HepG2 (cell line): ENCODE data around the gene S100P. TPM values are rescaled to one million over a fixed set of nuclear protein-coding genes. Genes with fewer than 3 reads are reported as not detected.
A peak's percentile ranks its signal among the peaks of the same experiment; 100 is the strongest.

Experiments
- GPBP1L1 ChIP-seq: sonication (generic); formaldehyde crosslinking; IDR thresholded peaks from 2 replicates; pipeline ENCODE4 v1.5.0; 2020; ENCODE audit warnings: mild to moderate bottlenecking, missing genetic modification reagents
- MAZ ChIP-seq, 2 experiments: sonication (generic) in 1 of 2; formaldehyde crosslinking in 1 of 2; IDR thresholded peaks; 2 replicates each; pipeline versions ENCODE4 v1.5.0 to v1.6.1; 2012 to 2020; ENCODE audit warnings: low read depth in 2 of 2, mild to moderate bottlenecking in 2 of 2, borderline replicate concordance in 1 of 2, improper control_type of control experiment in 1 of 2, low read length in 1 of 2, missing genetic modification reagents in 1 of 2, moderate library complexity in 1 of 2
- REPIN1 ChIP-seq: sonication (generic); formaldehyde crosslinking; IDR thresholded peaks from 2 replicates; pipeline ENCODE4 v1.8.0; 2022; ENCODE audit warnings: missing genetic modification reagents, low read depth, mild to moderate bottlenecking, borderline replicate concordance
- RNF2 ChIP-seq: fragments of 450-650 bp; conservative IDR thresholded peaks from 2 replicates; pipeline ENCODE4 v1.6.1; 2016; ENCODE audit warnings: low read depth
- SMARCE1 ChIP-seq: fragments of 450-650 bp; IDR thresholded peaks from 2 replicates; pipeline ENCODE4 v1.6.1; 2017; ENCODE audit warnings: borderline replicate concordance
- SRF ChIP-seq: IDR thresholded peaks from 2 replicates; pipeline ENCODE4 v1.6.1; 2011; ENCODE audit warnings: mild to moderate bottlenecking, low read depth, low read length, moderate library complexity
- ZNF101 ChIP-seq: sonication (generic); formaldehyde crosslinking; IDR thresholded peaks from 2 replicates; pipeline ENCODE4 v1.4.0; 2020; ENCODE audit warnings: mild to moderate bottlenecking, low read depth, missing genetic modification reagents, borderline replicate concordance
- ZNF296 ChIP-seq: sonication (generic); formaldehyde crosslinking; conservative IDR thresholded peaks from 2 replicates; pipeline ENCODE4 v1.5.0; 2020; ENCODE audit warnings: mild to moderate bottlenecking, missing genetic modification reagents
- ZNF574 ChIP-seq: sonication (generic); formaldehyde crosslinking; IDR thresholded peaks from 2 replicates; pipeline ENCODE4 v1.4.0; 2020; ENCODE audit warnings: missing genetic modification reagents
- ZNF607 ChIP-seq: sonication (generic); formaldehyde crosslinking; IDR thresholded peaks from 2 replicates; pipeline ENCODE4 v1.5.1; 2020; ENCODE audit warnings: missing genetic modification reagents, mild to moderate bottlenecking, borderline replicate concordance
- ZNF670 ChIP-seq: sonication (generic); formaldehyde crosslinking; IDR thresholded peaks from 2 replicates; pipeline ENCODE4 v1.8.0; 2022; ENCODE audit warnings: mild to moderate bottlenecking, missing genetic modification reagents, borderline replicate concordance
- ZNF761 ChIP-seq: sonication (generic); formaldehyde crosslinking; conservative IDR thresholded peaks from 2 replicates; pipeline ENCODE4 v1.4.0; 2020; ENCODE audit warnings: mild to moderate bottlenecking, missing genetic modification reagents
- polyA plus RNA-seq, 8 experiments: library from polyadenylated mRNA; depleted of rRNA in 3 of 8; stranded (reverse) in 7 of 8; unstranded in 1 of 8; fragments of >200 nt; fragmentation: Illumina TruSeq in 4 of 8; extraction: Trizol in 4 of 8; gene quantifications; 2 replicates each; pipeline versions ENCODE4 v1.2.1 to v1.2.3, GENCODE V29; 2011 to 2016; ENCODE audit warnings: low read depth in 4 of 8, missing spikeins in 1 of 8, mixed read lengths in 1 of 8; ENCODE audit not compliant: insufficient read depth in 1 of 8
- total RNA-seq, 5 experiments: library from RNA; depleted of rRNA; stranded (reverse); fragments of >200 nt; fragmentation: Illumina TruSeq; extraction: Trizol; gene quantifications; 2 replicates each; pipeline ENCODE4 v1.2.3, GENCODE V29; 2016; ENCODE audit warnings: low read depth in 1 of 5
- TF ChIP-seq, protein P1 (sequence below): sonication (generic); formaldehyde crosslinking; IDR thresholded peaks from 2 replicates; pipeline ENCODE4 v1.4.0; 2020; ENCODE audit warnings: missing genetic modification reagents, borderline replicate concordance
- TF ChIP-seq, protein P2 (sequence below): sonication (generic); formaldehyde crosslinking; IDR thresholded peaks from 2 replicates; pipeline ENCODE4 v1.5.0; 2020; ENCODE audit warnings: missing genetic modification reagents

Gene S100P
- total and polyA plus RNA-seq, 2 of the 13 experiments (the other 11 are each of a cell fraction or from before 2014, with no cell fraction given) = 278 to 1,649 TPM

DNA sequence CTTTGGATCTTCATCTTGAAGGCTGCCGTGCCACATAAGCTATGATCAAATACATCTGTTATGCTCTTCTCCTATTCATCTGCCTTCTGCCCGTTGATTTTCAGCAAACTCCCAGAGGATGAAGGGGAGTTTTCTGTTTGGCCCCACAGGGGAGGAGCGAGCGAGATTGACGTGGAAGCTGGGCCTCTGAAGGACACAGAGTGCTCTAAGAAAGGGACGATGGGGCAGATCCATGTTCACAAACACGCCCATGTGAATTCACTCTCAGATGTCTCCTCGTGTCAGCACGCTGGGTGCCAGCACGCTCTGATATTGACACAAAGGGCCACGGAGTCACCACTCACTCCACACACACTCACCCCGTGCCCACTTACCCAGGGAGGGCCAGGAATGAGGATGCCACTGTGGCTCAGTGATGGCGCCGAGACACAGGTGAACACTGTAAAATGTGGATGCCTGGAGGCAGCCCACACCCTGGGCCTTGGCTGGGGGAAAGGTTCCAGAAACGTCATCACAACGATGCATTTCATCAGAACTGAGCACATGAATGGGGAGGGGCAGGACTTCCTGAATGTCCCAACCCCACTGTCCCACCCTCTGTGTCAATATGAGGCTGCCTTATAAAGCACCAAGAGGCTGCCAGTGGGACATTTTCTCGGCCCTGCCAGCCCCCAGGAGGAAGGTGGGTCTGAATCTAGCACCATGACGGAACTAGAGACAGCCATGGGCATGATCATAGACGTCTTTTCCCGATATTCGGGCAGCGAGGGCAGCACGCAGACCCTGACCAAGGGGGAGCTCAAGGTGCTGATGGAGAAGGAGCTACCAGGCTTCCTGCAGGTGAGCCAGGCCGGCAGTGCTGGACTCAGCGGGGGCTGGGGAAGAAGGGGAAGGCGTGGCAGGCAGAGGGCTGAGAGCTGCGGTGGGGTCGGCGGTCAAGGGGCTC, at the start of gene S100P (continued):
- TF ChIP-seq ZNF607 (CRISPR knock-in tag) = peak; percentile 82; the same call in 1 of the 2 replicates
- no peak for TF ChIP-seq ZNF296 (CRISPR knock-in tag)
- peak; percentile 44; the same call in 1 of the 2 replicates for TF ChIP-seq MAZ (IDR thresholded peaks at IDR 0.05; ENCODE audit: borderline replicate concordance, low read depth, low read length)
- TF ChIP-seq MAZ (CRISPR knock-in tag; IDR thresholded peaks at IDR 0.05; ENCODE audit: low read depth) = peak; percentile 87
- no peak for TF ChIP-seq REPIN1 (CRISPR knock-in tag)
- TF ChIP-seq, protein P1, sequence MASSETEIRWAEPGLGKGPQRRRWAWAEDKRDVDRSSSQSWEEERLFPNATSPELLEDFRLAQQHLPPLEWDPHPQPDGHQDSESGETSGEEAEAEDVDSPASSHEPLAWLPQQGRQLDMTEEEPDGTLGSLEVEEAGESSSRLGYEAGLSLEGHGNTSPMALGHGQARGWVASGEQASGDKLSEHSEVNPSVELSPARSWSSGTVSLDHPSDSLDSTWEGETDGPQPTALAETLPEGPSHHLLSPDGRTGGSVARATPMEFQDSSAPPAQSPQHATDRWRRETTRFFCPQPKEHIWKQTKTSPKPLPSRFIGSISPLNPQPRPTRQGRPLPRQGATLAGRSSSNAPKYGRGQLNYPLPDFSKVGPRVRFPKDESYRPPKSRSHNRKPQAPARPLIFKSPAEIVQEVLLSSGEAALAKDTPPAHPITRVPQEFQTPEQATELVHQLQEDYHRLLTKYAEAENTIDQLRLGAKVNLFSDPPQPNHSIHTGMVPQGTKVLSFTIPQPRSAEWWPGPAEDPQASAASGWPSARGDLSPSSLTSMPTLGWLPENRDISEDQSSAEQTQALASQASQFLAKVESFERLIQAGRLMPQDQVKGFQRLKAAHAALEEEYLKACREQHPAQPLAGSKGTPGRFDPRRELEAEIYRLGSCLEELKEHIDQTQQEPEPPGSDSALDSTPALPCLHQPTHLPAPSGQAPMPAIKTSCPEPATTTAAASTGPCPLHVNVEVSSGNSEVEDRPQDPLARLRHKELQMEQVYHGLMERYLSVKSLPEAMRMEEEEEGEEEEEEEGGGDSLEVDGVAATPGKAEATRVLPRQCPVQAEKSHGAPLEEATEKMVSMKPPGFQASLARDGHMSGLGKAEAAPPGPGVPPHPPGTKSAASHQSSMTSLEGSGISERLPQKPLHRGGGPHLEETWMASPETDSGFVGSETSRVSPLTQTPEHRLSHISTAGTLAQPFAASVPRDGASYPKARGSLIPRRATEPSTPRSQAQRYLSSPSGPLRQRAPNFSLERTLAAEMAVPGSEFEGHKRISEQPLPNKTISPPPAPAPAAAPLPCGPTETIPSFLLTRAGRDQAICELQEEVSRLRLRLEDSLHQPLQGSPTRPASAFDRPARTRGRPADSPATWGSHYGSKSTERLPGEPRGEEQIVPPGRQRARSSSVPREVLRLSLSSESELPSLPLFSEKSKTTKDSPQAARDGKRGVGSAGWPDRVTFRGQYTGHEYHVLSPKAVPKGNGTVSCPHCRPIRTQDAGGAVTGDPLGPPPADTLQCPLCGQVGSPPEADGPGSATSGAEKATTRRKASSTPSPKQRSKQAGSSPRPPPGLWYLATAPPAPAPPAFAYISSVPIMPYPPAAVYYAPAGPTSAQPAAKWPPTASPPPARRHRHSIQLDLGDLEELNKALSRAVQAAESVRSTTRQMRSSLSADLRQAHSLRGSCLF (CRISPR knock-in tag) = no peak
- TF ChIP-seq ZNF761 (CRISPR knock-in tag) = no peak
- no peak for TF ChIP-seq SMARCE1
- no peak for TF ChIP-seq GPBP1L1 (CRISPR knock-in tag)
- TF ChIP-seq, protein P2, sequence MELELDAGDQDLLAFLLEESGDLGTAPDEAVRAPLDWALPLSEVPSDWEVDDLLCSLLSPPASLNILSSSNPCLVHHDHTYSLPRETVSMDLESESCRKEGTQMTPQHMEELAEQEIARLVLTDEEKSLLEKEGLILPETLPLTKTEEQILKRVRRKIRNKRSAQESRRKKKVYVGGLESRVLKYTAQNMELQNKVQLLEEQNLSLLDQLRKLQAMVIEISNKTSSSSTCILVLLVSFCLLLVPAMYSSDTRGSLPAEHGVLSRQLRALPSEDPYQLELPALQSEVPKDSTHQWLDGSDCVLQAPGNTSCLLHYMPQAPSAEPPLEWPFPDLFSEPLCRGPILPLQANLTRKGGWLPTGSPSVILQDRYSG = 0 out of 2 replicates have a peak, but pooled peaks have one; percentile 78
- TF ChIP-seq ZNF101 (CRISPR knock-in tag) = no peak
- peak; percentile 73; the same call in 1 of the 2 replicates for TF ChIP-seq ZNF670
- TF ChIP-seq RNF2 = no peak
- 0 out of 2 replicates have a peak, but pooled peaks have one; percentile 32 for TF ChIP-seq SRF
- TF ChIP-seq ZNF574 (CRISPR knock-in tag) = peak; percentile 51; the same call in 1 of the 2 replicates
